ENCODE results near the gene ERMARD.

DNA sequence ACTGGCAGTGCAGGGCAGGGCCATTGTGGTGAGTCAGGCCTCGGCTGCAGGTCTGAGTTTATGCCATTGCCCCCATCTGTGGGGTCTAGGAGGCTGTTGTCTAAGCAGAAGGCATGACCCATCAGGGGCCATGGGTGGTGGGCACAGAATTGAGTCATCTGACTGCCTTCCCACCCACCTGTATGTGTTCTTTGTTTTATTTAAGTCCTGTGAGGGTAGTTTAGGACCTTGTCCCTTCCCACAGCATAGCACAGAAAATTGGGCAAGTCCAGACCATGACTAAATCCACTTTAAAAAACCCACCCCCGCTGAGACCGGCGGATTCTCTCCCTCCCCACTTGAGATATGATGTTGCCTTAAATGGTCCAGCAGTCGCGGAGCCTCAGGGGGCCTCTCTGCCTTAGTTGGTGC, 40.3 kb downstream of the ERMARD start:
- no peak for TF ChIP-seq POLR2AphosphoS5 (IDR thresholded peaks at IDR 0.05; ENCODE audit: low read depth, low read length)
- no peak for TF ChIP-seq SIN3A (IDR thresholded peaks at IDR 0.05; ENCODE audit: borderline replicate concordance, insufficient read depth, low read length)
- TF ChIP-seq, protein P1, sequence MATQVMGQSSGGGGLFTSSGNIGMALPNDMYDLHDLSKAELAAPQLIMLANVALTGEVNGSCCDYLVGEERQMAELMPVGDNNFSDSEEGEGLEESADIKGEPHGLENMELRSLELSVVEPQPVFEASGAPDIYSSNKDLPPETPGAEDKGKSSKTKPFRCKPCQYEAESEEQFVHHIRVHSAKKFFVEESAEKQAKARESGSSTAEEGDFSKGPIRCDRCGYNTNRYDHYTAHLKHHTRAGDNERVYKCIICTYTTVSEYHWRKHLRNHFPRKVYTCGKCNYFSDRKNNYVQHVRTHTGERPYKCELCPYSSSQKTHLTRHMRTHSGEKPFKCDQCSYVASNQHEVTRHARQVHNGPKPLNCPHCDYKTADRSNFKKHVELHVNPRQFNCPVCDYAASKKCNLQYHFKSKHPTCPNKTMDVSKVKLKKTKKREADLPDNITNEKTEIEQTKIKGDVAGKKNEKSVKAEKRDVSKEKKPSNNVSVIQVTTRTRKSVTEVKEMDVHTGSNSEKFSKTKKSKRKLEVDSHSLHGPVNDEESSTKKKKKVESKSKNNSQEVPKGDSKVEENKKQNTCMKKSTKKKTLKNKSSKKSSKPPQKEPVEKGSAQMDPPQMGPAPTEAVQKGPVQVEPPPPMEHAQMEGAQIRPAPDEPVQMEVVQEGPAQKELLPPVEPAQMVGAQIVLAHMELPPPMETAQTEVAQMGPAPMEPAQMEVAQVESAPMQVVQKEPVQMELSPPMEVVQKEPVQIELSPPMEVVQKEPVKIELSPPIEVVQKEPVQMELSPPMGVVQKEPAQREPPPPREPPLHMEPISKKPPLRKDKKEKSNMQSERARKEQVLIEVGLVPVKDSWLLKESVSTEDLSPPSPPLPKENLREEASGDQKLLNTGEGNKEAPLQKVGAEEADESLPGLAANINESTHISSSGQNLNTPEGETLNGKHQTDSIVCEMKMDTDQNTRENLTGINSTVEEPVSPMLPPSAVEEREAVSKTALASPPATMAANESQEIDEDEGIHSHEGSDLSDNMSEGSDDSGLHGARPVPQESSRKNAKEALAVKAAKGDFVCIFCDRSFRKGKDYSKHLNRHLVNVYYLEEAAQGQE (IDR thresholded peaks at IDR 0.05; ENCODE audit: insufficient read depth in 1 of 2, low read depth in 2 of 2, low read length in 2 of 2), result no peak
- TF ChIP-seq TAF1 (IDR thresholded peaks at IDR 0.05; ENCODE audit: borderline replicate concordance, insufficient read depth, low read length), result no peak

Data from PFSK-1 (cell line).